Left lung (tissue), 10 donors: ENCODE data around the gene EDRF1. TPM values are rescaled to one million over a fixed set of nuclear protein-coding genes. Genes with fewer than 3 reads are reported as not detected.
A peak's percentile ranks its signal among the peaks of the same experiment; 100 is the strongest.

Source experiments
- ATAC-seq: fragments of 200-7000 bp; cut with Tn5 transposase; one replicate; pipeline ENCODE4 v1.9.1; 2020; ENCODE audit warnings: moderate library complexity
- DNase-seq, 4 donors: peaks; one replicate each; pipeline ENCODE4 v3.0.0-alpha.2; 2013 to 2020
- H3K27ac ChIP-seq, 2 donors: fragments of 200-600 bp; sonication (generic) in 1 of 2; one replicate each; pipeline versions ENCODE4 v1.5.0 to v1.8.0; 2020 to 2021
- H3K27me3 ChIP-seq, 2 donors: fragments of 200-600 bp; sonication (generic) in 1 of 2; one replicate each; pipeline versions ENCODE4 v1.5.0 to v1.8.0; 2020 to 2021
- H3K36me3 ChIP-seq, 2 donors: fragments of 200-600 bp; sonication (generic) in 1 of 2; one replicate each; pipeline versions ENCODE4 v1.5.0 to v1.8.0; 2020 to 2021
- H3K4me1 ChIP-seq, 2 donors: fragments of 200-600 bp; one replicate each; pipeline ENCODE4 v1.8.0; 2021
- H3K4me3 ChIP-seq, 2 donors: fragments of 200-600 bp; sonication (generic) in 1 of 2; one replicate each; pipeline versions ENCODE4 v1.5.0 to v1.8.0; 2020 to 2021; ENCODE audit warnings: mild to moderate bottlenecking in 1 of 2
- H3K9me3 ChIP-seq, 2 donors: fragments of 200-600 bp; sonication (generic) in 1 of 2; one replicate each; pipeline versions ENCODE4 v1.5.0 to v1.8.0; 2020 to 2021
- intact Hi-C, 2 donors: fragments of 100-400 bp; cut with DNase I; formaldehyde crosslinking; loops; one replicate each; pipeline versions ENCODE4 v1.11.2 to v1.14.2; 2022
- polyA plus RNA-seq, 6 donors: library from polyadenylated mRNA; unstranded; fragments of 120-200 nt; gene quantifications; one replicate each; pipeline ENCODE4 v1.2.1, GENCODE V29; 2013; ENCODE audit not compliant: insufficient read length in 6 of 6
- total RNA-seq, 2 donors: library from RNA; stranded (reverse); fragmentation: NEBNext Ultra II Directional; extraction: Animal tissue kit (Norgen Biotek cat#: 25700); gene quantifications; one replicate each; pipeline ENCODE4 v1.2.1, GENCODE V29; 2021
- TF ChIP-seq, protein P1 (sequence below), 2 donors: fragments of 200-600 bp; sonication (generic) in 1 of 2; IDR thresholded peaks; one replicate each; pipeline versions ENCODE4 v1.5.0 to v1.8.0; 2021; ENCODE audit warnings: antibody characterized with exemption in 2 of 2
- donor health status: DM: no; HTN: yes; CAD: no.
- donor health status: DM: no; HTN: no; CAD: no.

EDRF1 gene
- total and polyA plus RNA-seq, 8 donors: 19.9 to 70.1 (median 59.7) TPM

DNA sequence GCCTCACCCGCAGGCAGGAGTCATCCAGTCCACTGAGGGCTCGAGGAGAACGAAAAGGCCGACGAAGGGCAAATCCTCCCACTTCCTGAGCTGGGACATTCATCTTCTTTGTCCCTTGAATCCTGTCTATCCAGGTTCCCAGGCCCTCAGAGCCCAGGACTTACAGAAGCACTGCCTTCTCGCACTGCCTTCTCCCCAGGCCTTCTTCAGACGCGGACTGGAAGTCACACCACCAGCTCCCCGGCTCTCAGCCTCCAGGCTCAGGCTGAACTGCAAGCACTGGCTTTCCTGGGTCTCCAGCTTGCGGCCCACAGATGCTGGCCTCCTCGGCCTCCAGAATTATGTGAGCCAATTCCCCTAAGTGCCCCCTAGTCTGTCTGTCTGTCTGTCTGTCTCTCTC lies 62.5 kb downstream of the EDRF1 start:
- Histone ChIP-seq H3K9me3 (no peaks in the 10 kb centered on the region), H3K27me3 (no peaks in the 10 kb centered on the region), H3K4me3 (no peak overlapping the region), H3K27ac (no peak overlapping the region), H3K36me3 (no peaks in the 10 kb centered on the region), H3K4me1 (no peaks in the 10 kb centered on the region)
- TF ChIP-seq, protein P1, sequence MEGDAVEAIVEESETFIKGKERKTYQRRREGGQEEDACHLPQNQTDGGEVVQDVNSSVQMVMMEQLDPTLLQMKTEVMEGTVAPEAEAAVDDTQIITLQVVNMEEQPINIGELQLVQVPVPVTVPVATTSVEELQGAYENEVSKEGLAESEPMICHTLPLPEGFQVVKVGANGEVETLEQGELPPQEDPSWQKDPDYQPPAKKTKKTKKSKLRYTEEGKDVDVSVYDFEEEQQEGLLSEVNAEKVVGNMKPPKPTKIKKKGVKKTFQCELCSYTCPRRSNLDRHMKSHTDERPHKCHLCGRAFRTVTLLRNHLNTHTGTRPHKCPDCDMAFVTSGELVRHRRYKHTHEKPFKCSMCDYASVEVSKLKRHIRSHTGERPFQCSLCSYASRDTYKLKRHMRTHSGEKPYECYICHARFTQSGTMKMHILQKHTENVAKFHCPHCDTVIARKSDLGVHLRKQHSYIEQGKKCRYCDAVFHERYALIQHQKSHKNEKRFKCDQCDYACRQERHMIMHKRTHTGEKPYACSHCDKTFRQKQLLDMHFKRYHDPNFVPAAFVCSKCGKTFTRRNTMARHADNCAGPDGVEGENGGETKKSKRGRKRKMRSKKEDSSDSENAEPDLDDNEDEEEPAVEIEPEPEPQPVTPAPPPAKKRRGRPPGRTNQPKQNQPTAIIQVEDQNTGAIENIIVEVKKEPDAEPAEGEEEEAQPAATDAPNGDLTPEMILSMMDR (IDR thresholded peaks at IDR 0.05): no peak
- intact Hi-C loops: no loop called here
- DNase-seq (no peak), ATAC-seq (no peak)

GRCh38 chr10:125782616-125783015 lies 63.1 kb downstream of the EDRF1 start:
- ATAC-seq (no peak), DNase-seq (no peak)
- Histone ChIP-seq H3K27me3 (no peaks in the 10 kb centered on the region), H3K36me3 (no peaks in the 10 kb centered on the region), H3K4me3 (no peak overlapping the region), H3K4me1 (no peaks in the 10 kb centered on the region), H3K9me3 (no peaks in the 10 kb centered on the region), H3K27ac (no peak overlapping the region)
- TF ChIP-seq, protein P1 (IDR thresholded peaks at IDR 0.05): no peak
- intact Hi-C loops: no loop called here

GRCh38 chr10:125783408-125783807 lies 63.9 kb downstream of the EDRF1 start:
- DNase-seq: peak in 1 of 4 donors; percentile 50
- Histone ChIP-seq H3K9me3 (no peaks in the 10 kb centered on the region), H3K36me3 (peaks cover 0 to 6% of the 10 kb centered on the region in 2 donors), H3K4me3 (no peak overlapping the region), H3K27ac (no peak overlapping the region), H3K27me3 (no peaks in the 10 kb centered on the region), H3K4me1 (no peaks in the 10 kb centered on the region)
- TF ChIP-seq, protein P1 (IDR thresholded peaks at IDR 0.05): no peak
- intact Hi-C loops: no loop called here
- no peak for ATAC-seq

- no peaks in the 10 kb centered on the region for H3K9me3 ChIP-seq
- TF ChIP-seq, protein P1 (IDR thresholded peaks at IDR 0.05): no peak
- ATAC-seq: no peak
- H3K36me3 ChIP-seq: peaks cover 0 to 11% of the 10 kb centered on the region in 2 donors
- intact Hi-C loops: no loop called here
- H3K4me1 ChIP-seq: no peaks in the 10 kb centered on the region
- no peak for DNase-seq
- no peak overlapping the region for H3K27ac ChIP-seq
- H3K27me3 ChIP-seq: no peaks in the 10 kb centered on the region
- no peak overlapping the region for H3K4me3 ChIP-seq
Measured at GRCh38 chr10:125783957-125784356, 64.4 kb downstream of the EDRF1 start.

DNA sequence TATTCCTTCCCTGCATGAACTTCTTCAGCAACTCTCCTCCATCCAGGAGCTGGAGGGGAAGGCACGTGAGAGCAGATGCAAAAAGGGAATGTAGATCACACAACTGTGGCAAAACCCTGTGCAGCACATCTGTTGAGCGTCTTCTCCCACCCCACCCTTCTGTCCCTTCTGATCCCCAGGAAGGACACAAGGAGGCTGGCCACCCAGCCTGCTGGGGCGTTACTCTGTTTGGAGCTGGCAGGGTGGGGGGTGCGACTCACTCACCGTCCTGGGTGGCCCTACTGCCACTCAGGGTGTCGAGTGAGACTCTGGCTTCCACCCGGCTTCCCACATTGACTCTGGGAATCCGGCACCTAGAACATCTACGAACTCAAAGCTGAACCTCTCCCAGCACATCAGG lies 66.3 kb downstream of the EDRF1 start:
- DNase-seq (no peak), ATAC-seq (no peak)
- Histone ChIP-seq H3K27ac (no peak overlapping the region), H3K36me3 (peaks cover 0 to 22% of the 10 kb centered on the region in 2 donors), H3K4me3 (no peak overlapping the region), H3K4me1 (no peaks in the 10 kb centered on the region), H3K9me3 (no peaks in the 10 kb centered on the region), H3K27me3 (no peaks in the 10 kb centered on the region)
- TF ChIP-seq, protein P1 (IDR thresholded peaks at IDR 0.05): no peak
- intact Hi-C loops: no loop called here
